ENCODE results near the gene LITAFD.

DNA sequence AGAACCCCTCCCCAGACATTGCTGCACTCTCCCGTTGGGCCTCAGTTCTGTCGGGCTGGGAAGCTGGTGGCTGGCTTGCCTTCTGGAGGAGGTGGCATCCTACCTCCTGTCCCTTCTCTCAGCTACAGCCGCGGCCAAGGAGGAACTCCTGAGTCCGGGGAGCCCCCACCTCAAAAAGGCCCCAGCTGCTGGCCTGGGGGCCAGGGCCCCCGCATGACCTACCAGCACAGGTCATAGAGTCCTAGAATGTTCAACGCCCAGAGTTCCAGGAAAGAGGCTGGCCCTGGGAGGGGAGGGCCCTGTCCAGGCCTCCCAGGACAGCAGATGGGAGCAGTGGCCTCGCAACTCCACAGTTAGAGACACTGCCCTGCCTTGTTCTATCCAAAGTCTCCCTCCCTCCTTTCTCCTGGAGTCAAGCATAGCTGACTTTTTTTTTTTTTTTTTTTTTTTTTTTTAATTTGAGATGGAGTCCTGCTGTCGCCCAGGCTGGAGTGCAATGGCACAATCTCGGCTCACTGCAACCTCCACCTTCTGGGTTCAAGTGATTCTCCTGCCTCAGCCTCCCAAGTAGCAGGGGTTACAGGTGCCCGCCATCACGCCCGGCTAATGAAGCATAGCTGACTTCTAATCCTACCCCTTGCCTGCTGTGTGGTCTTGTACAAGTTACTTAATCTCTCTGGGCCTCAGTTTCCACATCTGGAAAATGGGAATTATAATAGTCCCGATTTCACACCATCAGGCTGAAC, 20.4 kb upstream of the LITAFD start:
- no peak for TF ChIP-seq POLR2A (IDR thresholded peaks at IDR 0.05; ENCODE audit: low read length)
- TF ChIP-seq GATA1 (IDR thresholded peaks at IDR 0.05; ENCODE audit: low read depth, low read length), result no peak
